ENCODE results near the gene COPE. TPM values are rescaled to one million over a fixed set of nuclear protein-coding genes. Genes with fewer than 3 reads are reported as not detected.

The COPE gene
- polyA plus RNA-seq, 3 donors from 2014 or later, result 378 to 407 (median 401) TPM

- H3K9me3 Mint-ChIP-seq, result no peaks in the 10 kb centered on the region
- peaks cover 0 to 2% of the 10 kb centered on the region in 2 donors for H3K4me1 Mint-ChIP-seq
- no peaks in the 10 kb centered on the region for H3K36me3 Mint-ChIP-seq
- no peak overlapping the region for H3K27ac Mint-ChIP-seq
- no peak overlapping the region for H3K4me3 Mint-ChIP-seq
- H3K27me3 Mint-ChIP-seq (ENCODE audit: low read depth in 3 of 3), result peaks cover 2 to 7% (median 3%) of the 10 kb centered on the region in 3 donors
- DNase-seq, result no peak
Observed at GRCh38 chr19:18886972-18887371, 32.2 kb downstream of the COPE start.

GRCh38 chr19:18883526-18884304, 35.5 kb downstream of the COPE start:
- H3K27ac Mint-ChIP-seq, result no peak overlapping the region
- no peaks in the 10 kb centered on the region for H3K36me3 Mint-ChIP-seq
- H3K4me3 Mint-ChIP-seq, result no peak overlapping the region
- H3K4me1 Mint-ChIP-seq, result peaks cover 0 to 2% of the 10 kb centered on the region in 2 donors
- H3K27me3 Mint-ChIP-seq (ENCODE audit: low read depth in 3 of 3), result peaks cover 2 to 7% (median 2%) of the 10 kb centered on the region in 3 donors
- H3K9me3 Mint-ChIP-seq, result no peaks in the 10 kb centered on the region
- DNase-seq, result no peak

GRCh38 chr19:18881491-18881890, 37.7 kb downstream of the COPE start:
- Mint-ChIP-seq H3K9me3 (no peaks in the 10 kb centered on the region), H3K27ac (peak overlapping the region in 1 of 6 donors; percentile 64), H3K27me3 (ENCODE audit: low read depth in 3 of 3) (peaks cover 2 to 3% (median 2%) of the 10 kb centered on the region in 3 donors), H3K36me3 (no peaks in the 10 kb centered on the region), H3K4me3 (no peak overlapping the region), H3K4me1 (peaks cover 0 to 2% of the 10 kb centered on the region in 2 donors)
- DNase-seq, result no peak

GRCh38 chr19:18879579-18880373, 39.4 kb downstream of the COPE start:
- no peak for DNase-seq
- Mint-ChIP-seq H3K9me3 (no peaks in the 10 kb centered on the region), H3K4me1 (peaks cover 0 to 2% of the 10 kb centered on the region in 2 donors)

GRCh38 chr19:18878858-18879578, 40.2 kb downstream of the COPE start:
- H3K4me3 Mint-ChIP-seq, result no peak overlapping the region
- DNase-seq, result no peak
- peaks cover 0 to 2% of the 10 kb centered on the region in 2 donors for H3K4me1 Mint-ChIP-seq
- no peak overlapping the region for H3K27ac Mint-ChIP-seq
- H3K27me3 Mint-ChIP-seq (ENCODE audit: low read depth in 3 of 3), result peaks cover 2 to 3% (median 2%) of the 10 kb centered on the region in 3 donors
- H3K9me3 Mint-ChIP-seq, result no peaks in the 10 kb centered on the region
- no peaks in the 10 kb centered on the region for H3K36me3 Mint-ChIP-seq

More at GRCh38 chr19:18879579-18880373, 39.4 kb downstream of the COPE start:
- Mint-ChIP-seq H3K27me3 (ENCODE audit: low read depth in 3 of 3) (peaks cover 2 to 3% (median 2%) of the 10 kb centered on the region in 3 donors), H3K36me3 (no peaks in the 10 kb centered on the region), H3K4me3 (no peak overlapping the region), H3K27ac (no peak overlapping the region)

- Mint-ChIP-seq H3K27me3 (ENCODE audit: low read depth in 3 of 3) (peaks cover under 1 to 3% (median 2%) of the 10 kb centered on the region in 3 donors), H3K36me3 (peaks cover 0 to under 1% (median 0%) of the 10 kb centered on the region in 3 donors), H3K9me3 (no peaks in the 10 kb centered on the region), H3K4me1 (no peaks in the 10 kb centered on the region), H3K27ac (no peak overlapping the region), H3K4me3 (no peak overlapping the region)
- DNase-seq, result no peak
Observed at GRCh38 chr19:18878058-18878797, 41.0 kb downstream of the COPE start.

GRCh38 chr19:18876865-18877264, 42.3 kb downstream of the COPE start:
- H3K27ac Mint-ChIP-seq, result no peak overlapping the region

GRCh38 chr19:18875726-18876125, 43.5 kb downstream of the COPE start:
- peaks cover 0 to 5% (median 2%) of the 10 kb centered on the region in 3 donors for H3K27me3 Mint-ChIP-seq (ENCODE audit: low read depth in 3 of 3)
- DNase-seq, result no peak
- H3K9me3 Mint-ChIP-seq, result no peaks in the 10 kb centered on the region
- H3K4me1 Mint-ChIP-seq, result peaks cover 7 to 10% of the 10 kb centered on the region in 2 donors
- peaks cover 0 to 7% (median 0%) of the 10 kb centered on the region in 3 donors for H3K36me3 Mint-ChIP-seq
- no peak overlapping the region for H3K27ac Mint-ChIP-seq
- no peak overlapping the region for H3K4me3 Mint-ChIP-seq

More at GRCh38 chr19:18876865-18877264, 42.3 kb downstream of the COPE start:
- no peak for DNase-seq
- H3K9me3 Mint-ChIP-seq, result no peaks in the 10 kb centered on the region
- H3K4me1 Mint-ChIP-seq, result no peaks in the 10 kb centered on the region
- no peak overlapping the region for H3K4me3 Mint-ChIP-seq
- peaks cover 0 to 4% (median 0%) of the 10 kb centered on the region in 3 donors for H3K36me3 Mint-ChIP-seq
- peaks cover 0 to 3% (median 3%) of the 10 kb centered on the region in 3 donors for H3K27me3 Mint-ChIP-seq (ENCODE audit: low read depth in 3 of 3)

- Mint-ChIP-seq H3K27ac (peak overlapping the region in 2 of 6 donors; percentile 32 to 74), H3K36me3 (peaks cover 0 to 8% (median 7%) of the 10 kb centered on the region in 3 donors), H3K4me1 (peaks cover 13 to 16% of the 10 kb centered on the region in 2 donors), H3K9me3 (no peaks in the 10 kb centered on the region), H3K27me3 (ENCODE audit: low read depth in 3 of 3) (peaks cover 0 to 12% (median 4%) of the 10 kb centered on the region in 3 donors), H3K4me3 (peak overlapping the region in 3 of 5 donors; percentile 6 to 60 (median 52))
- no peak for DNase-seq
Observed at GRCh38 chr19:18871543-18871942, 47.6 kb downstream of the COPE start.

- H3K4me3 Mint-ChIP-seq, result peak overlapping the region; percentile 21 to 64 (median 52)
- DNase-seq, result no peak
- H3K27ac Mint-ChIP-seq, result peak overlapping the region in 1 of 6 donors; percentile 35
- H3K9me3 Mint-ChIP-seq, result no peaks in the 10 kb centered on the region
- peaks cover 0 to 14% (median 4%) of the 10 kb centered on the region in 3 donors for H3K27me3 Mint-ChIP-seq (ENCODE audit: low read depth in 3 of 3)
- peaks cover 0 to 12% (median 7%) of the 10 kb centered on the region in 3 donors for H3K36me3 Mint-ChIP-seq
- H3K4me1 Mint-ChIP-seq, result peaks cover 13 to 16% of the 10 kb centered on the region in 2 donors
Observed at GRCh38 chr19:18870531-18871172, 48.5 kb downstream of the COPE start.

- H3K4me3 Mint-ChIP-seq, result no peak overlapping the region
- no peak overlapping the region for H3K27ac Mint-ChIP-seq
- no peaks in the 10 kb centered on the region for H3K9me3 Mint-ChIP-seq
- peaks cover 13 to 16% of the 10 kb centered on the region in 2 donors for H3K4me1 Mint-ChIP-seq
- H3K36me3 Mint-ChIP-seq, result peaks cover 0 to 12% (median 7%) of the 10 kb centered on the region in 3 donors
- peaks cover 0 to 14% (median 4%) of the 10 kb centered on the region in 3 donors for H3K27me3 Mint-ChIP-seq (ENCODE audit: low read depth in 3 of 3)
- DNase-seq, result no peak
Observed at GRCh38 chr19:18869781-18870530, 49.2 kb downstream of the COPE start.
